ENCODE results near the gene SCRN2. TPM values are rescaled to one million over a fixed set of nuclear protein-coding genes. Genes with fewer than 3 reads are reported as not detected.

SCRN2 gene
- total and polyA plus RNA-seq, 2 of the 8 experiments (the other 6 are each of a cell fraction or from before 2014, with no cell fraction given), result 24.4 to 42.3 TPM

GRCh38 chr17:47803201-47803600 lies 37.9 kb downstream of the SCRN2 start:
- H3K23me2 ChIP-seq (ENCODE audit: low read depth, low read length), result no peaks in the 10 kb centered on the region
- no peak overlapping the region for H3K14ac ChIP-seq (ENCODE audit: insufficient read length)
- no peaks in the 10 kb centered on the region for H3K79me1 ChIP-seq (ENCODE audit: low read depth, low read length)
- H3K9me3 ChIP-seq (ENCODE audit: insufficient read depth in 2 of 2, low read depth in 1 of 2, low read length in 1 of 2), result no peaks in the 10 kb centered on the region
- no peak overlapping the region for H3K27ac ChIP-seq (ENCODE audit: low read depth, low read length)
- H3K4ac ChIP-seq (replicated peaks; ENCODE audit: insufficient read length, low read depth, low read length), result no peak overlapping the region
- no peak overlapping the region for H4K91ac ChIP-seq (replicated peaks; ENCODE audit: insufficient read length, low read length)
- H3K18ac ChIP-seq (ENCODE audit: extremely low read depth, low read length), result no peak overlapping the region
- POLR2A ChIA-PET (ENCODE audit: partially characterized antibody), result no interaction called here
- no peak overlapping the region for H3K4me2 ChIP-seq (ENCODE audit: insufficient read depth in 1 of 2, low read depth in 2 of 2, low read length in 2 of 2)
- no peak overlapping the region for H2BK15ac ChIP-seq (ENCODE audit: low read length)
- no peaks in the 10 kb centered on the region; a peak in 1 of 8 replicates for H3K36me3 ChIP-seq (ENCODE audit: control insufficient read depth in 2 of 4, insufficient read depth in 4 of 4, low read length in 3 of 4)
- no peak overlapping the region for H3K4me3 ChIP-seq (ENCODE audit: extremely low read depth in 1 of 4, insufficient read depth in 2 of 4, low read depth in 3 of 4, low read length in 4 of 4)
- CTCF ChIA-PET (ENCODE audit: partially characterized antibody), result interaction anchor here (0.7 to 5.6 kb wide), 9 partner anchors 8 to 148 kb away, joined by 3 to 57 read pairs (median 5); no protein-coding TSS in a partner anchor
- no peak overlapping the region for H4K8ac ChIP-seq (ENCODE audit: extremely low read depth, insufficient read depth, low read length)
- no peak overlapping the region for H2AFZ ChIP-seq (ENCODE audit: low read length)
- no peak overlapping the region for H3K23ac ChIP-seq (ENCODE audit: insufficient read length)
- no peak overlapping the region for H2BK120ac ChIP-seq (replicated peaks; ENCODE audit: low read depth, low read length)
- H3K4me1 ChIP-seq (replicated peaks in 1 of 4; ENCODE audit: control insufficient read depth in 3 of 4, insufficient read depth in 4 of 4, low read length in 3 of 4), result no peaks in the 10 kb centered on the region
- no peak overlapping the region for H2BK20ac ChIP-seq (ENCODE audit: low read length)
- H2BK5ac ChIP-seq (ENCODE audit: low read depth, low read length), result no peak overlapping the region
- no peak overlapping the region for H3K56ac ChIP-seq (replicated peaks; ENCODE audit: insufficient read length, low read depth, low read length)
- 79% methylated on average over 5 of the region's 5 CpGs; no CpG with 5 or more reads in 1 of the 2 experiments for WGBS, 2 experiments (ENCODE audit: extremely low coverage in 1 of 2, insufficient coverage in 1 of 2, insufficient read length in 1 of 2, insufficient replicate concordance in 2 of 2, low coverage in 1 of 2, low lambda C conversion rate in 2 of 2, missing lambda C conversion rate in 1 of 2)
- no peak overlapping the region for H2BK12ac ChIP-seq (ENCODE audit: low read depth, low read length)
- H4K5ac ChIP-seq (ENCODE audit: insufficient read length, low read depth, low read length), result no peak overlapping the region
- no peaks in the 10 kb centered on the region for H3K79me2 ChIP-seq (ENCODE audit: control insufficient read depth in 1 of 2, insufficient read depth in 2 of 2, low read length in 2 of 2)
- no peak for FAIRE-seq
- H4K20me1 ChIP-seq (replicated peaks in 1 of 2; ENCODE audit: control insufficient read depth in 1 of 2, insufficient read depth in 2 of 2, low read length in 2 of 2), result peaks cover 2% of the 10 kb centered on the region in 2 experiments
- no peak overlapping the region for H2AK5ac ChIP-seq (ENCODE audit: low read depth, low read length)
- H3K9ac ChIP-seq (replicated peaks in 1 of 4; ENCODE audit: extremely low read depth in 1 of 4, low read depth in 3 of 4, low read length in 3 of 4), result no peak overlapping the region
- H3K27me3 ChIP-seq (replicated peaks in 1 of 4; ENCODE audit: control insufficient read depth in 3 of 4, extremely low read depth in 1 of 4, insufficient read depth in 3 of 4, low read length in 3 of 4), result no peaks in the 10 kb centered on the region
- no peak for DNase-seq (ENCODE audit: low read depth in 1 of 2, low spot score in 2 of 2)
- TF ChIP-seq TEAD4 (IDR thresholded peaks at IDR 0.05; ENCODE audit: low read depth, low read length), result no peak
- no peak for TF ChIP-seq KDM5A (IDR thresholded peaks at IDR 0.05; ENCODE audit: low read length)
- no peak for TF ChIP-seq EZH2 (IDR thresholded peaks at IDR 0.05; ENCODE audit: low read depth, low read length, severe bottlenecking)
- no peak for TF ChIP-seq CREB1 (IDR thresholded peaks at IDR 0.05)
- no peak for TF ChIP-seq EGR1 (IDR thresholded peaks at IDR 0.05; ENCODE audit: borderline replicate concordance, low read depth, low read length)
- TF ChIP-seq PHF8 (conservative IDR thresholded peaks at IDR 0.05; ENCODE audit: low read depth, low read length), result no peak
- TF ChIP-seq E2F6 (IDR thresholded peaks at IDR 0.05), result no peak
- no peak for TF ChIP-seq SP1 (IDR thresholded peaks at IDR 0.05; ENCODE audit: low read depth, low read length)
- no peak for TF ChIP-seq BRCA1 (IDR thresholded peaks at IDR 0.05; ENCODE audit: low read depth, low read length)
- no peak for TF ChIP-seq SP4 (IDR thresholded peaks at IDR 0.05; ENCODE audit: low read length)
- no peak for TF ChIP-seq MAFK (IDR thresholded peaks at IDR 0.05; ENCODE audit: low read depth, low read length)
- no peak for TF ChIP-seq RBBP5 (IDR thresholded peaks at IDR 0.05; ENCODE audit: borderline replicate concordance, low read depth, low read length)
- TF ChIP-seq MAX (IDR thresholded peaks at IDR 0.05), result no peak
- TF ChIP-seq CEBPB (IDR thresholded peaks at IDR 0.05; ENCODE audit: low read depth, low read length), result no peak
- no peak for TF ChIP-seq SUZ12 (IDR thresholded peaks at IDR 0.05; ENCODE audit: low read length)
- no peak for TF ChIP-seq TAF1 (IDR thresholded peaks at IDR 0.05; ENCODE audit: low read depth, low read length)

Measured in H1 (cell line).